Sciatic nerve (tissue), 2 donors: Measurements from ENCODE around the gene ZDHHC14. TPM values are rescaled to one million over a fixed set of nuclear protein-coding genes. Genes with fewer than 3 reads are reported as not detected.
"Not testable (repeated sequence)": the region's sequence is repeated elsewhere in the genome, so short reads cannot be mapped to it uniquely, and the experiment has no call there.

Source experiments
- ATAC-seq: fragments of 200-7000 bp; cut with Tn5 transposase; one replicate; pipeline ENCODE4 v1.9.1; 2020; ENCODE audit warnings: mild to moderate bottlenecking, moderate library complexity
- DNase-seq: peaks from one replicate; pipeline ENCODE4 v3.0.0-alpha.2; 2020; ENCODE audit warnings: low spot score
- intact Hi-C: fragments of 100-400 bp; cut with DNase I; formaldehyde crosslinking; loops from one replicate; pipeline ENCODE4 v1.14.2; 2022
- total RNA-seq: library from RNA; stranded (reverse); fragmentation: NEBNext Ultra II Directional; extraction: Animal tissue kit (Norgen Biotek cat#: 25700); gene quantifications from one replicate; pipeline ENCODE4 v1.2.1, GENCODE V29; 2021
- donor health status: DM: no; HTN: no; CAD: no.
- donor health status: DM: no; HTN: no; CAD: no.

Gene ZDHHC14
- total RNA-seq, 1 donor from 2014 or later = 19.1 TPM

DNA sequence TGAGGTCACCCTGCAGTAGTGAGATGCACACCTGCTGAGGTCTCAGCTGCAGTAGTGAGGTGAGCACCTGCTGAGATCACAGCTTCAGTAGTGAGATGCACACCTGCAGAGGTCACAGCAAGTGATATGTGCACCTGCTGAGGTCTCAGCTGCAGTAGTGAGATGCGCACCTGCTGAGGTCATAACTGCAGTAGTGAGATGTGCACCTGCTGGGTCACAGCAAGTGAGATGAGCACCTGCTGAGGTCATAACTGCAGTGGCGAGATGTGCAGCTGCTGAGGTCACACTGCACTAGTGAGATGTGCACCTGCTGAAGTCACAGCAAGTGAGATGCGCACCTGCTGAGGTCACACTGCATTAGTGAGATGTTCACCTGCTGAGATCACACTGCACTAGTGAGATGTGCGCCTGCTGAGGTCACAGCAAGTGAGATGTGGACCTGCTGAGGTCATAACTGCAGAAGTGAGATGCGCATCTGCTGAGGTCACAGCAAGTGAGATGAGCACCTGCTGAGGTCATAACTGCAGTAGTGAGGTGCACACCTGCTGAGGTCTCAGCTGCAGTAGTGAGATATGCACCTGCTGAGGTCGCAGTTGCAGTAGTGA is 20.8 kb downstream of the ZDHHC14 start:
- intact Hi-C loops = no loop called here
- ATAC-seq (no peak), DNase-seq (no peak)

DNA sequence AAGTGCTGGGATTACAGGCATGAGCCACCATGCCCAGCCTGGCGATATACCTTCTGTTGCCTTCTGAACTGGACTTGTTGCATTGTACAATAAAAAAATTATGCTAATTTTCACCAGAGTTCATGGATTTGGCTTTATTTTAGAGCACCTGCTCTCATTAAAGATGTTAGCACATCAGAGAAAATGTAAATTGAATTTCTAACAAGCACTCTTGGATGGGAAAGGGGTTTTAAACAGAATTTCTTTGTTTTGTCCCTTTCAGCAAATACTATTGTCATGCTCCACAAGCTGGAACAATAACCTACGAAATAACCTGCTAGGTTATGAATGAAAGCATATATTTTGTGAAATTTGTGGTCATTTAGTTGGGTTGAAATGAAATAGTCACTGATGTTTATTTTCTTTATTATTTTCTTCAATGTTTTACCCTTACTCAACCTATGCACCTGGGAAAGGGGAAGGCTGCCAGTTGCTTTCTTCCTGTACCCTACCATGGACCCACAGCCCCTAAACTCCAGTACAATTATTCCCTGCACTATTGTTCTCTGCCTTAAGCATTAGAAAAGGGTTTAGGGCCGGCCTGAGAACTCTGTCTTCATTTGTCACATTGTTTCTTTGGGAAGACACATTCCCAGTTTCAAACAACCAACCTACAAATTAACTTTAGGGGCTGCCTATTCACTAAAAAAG is 22.2 kb downstream of the ZDHHC14 start:
- no peak for DNase-seq
- intact Hi-C loops = no loop called here
- no peak for ATAC-seq

DNA sequence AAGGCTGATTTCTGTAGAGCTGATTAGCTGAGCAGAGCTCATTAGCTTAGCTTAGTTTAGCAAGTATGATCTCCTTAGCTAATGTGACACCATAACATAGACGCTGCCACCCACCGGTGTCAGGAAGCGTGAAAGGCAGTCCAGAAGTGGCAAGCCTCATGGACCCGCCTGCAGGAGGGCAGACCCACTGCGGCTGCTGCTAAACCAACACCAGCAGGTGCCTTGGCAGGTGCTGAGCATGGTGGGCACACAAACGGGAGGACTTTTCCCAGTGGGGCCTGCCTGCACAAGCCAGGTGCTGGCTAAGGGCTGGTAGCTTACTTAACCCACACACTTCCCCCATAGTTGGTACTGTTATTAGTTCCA is 22.7 kb downstream of the ZDHHC14 start:
- intact Hi-C loops = no loop called here
- DNase-seq = no peak
- no peak for ATAC-seq

GRCh38 chr6:157405986-157406385 is 25.0 kb downstream of the ZDHHC14 start:
- ATAC-seq = no peak
- DNase-seq = no peak
- intact Hi-C loops = no loop called here

DNA sequence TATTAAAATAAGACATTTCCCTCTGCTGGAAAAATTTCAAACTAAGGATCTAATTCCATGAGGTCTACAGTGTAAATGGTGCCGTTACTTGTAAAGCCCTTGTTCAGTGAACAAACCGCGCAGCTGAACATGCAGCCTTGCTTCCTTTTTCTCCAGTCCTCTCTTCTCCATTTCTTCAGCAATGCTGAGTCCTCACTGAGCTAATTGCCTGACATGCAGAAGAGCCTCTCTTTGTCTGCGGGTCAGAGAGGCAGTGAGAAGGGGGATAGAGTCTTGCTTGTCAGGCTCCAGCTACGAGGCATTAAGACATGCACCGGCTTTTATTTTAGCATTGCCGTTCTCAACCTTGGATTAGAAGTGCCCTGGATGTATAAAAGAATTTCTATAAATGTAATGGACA is 25.7 kb downstream of the ZDHHC14 start:
- intact Hi-C loops = no loop called here
- ATAC-seq (no peak), DNase-seq (no peak)

DNA sequence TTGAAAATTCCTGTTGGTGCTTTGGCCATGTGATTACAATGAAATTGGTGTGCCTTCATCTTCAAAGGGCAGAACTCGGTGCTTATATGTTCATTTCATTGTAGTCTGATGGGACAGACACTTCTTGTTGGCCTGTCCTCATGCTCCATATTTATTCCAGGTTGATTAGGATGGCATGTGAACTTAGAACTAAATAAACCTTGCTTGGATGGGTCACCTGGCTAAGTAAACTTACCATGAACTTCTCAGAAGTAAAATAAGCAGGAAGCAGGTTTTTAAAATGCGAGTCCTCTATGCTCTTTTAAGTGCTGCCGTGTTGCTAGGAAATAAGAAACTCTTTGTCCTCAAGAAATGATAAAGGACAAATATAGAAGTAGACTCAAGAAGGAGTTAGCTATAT is 26.7 kb downstream of the ZDHHC14 start:
- intact Hi-C loops = no loop called here
- no peak for DNase-seq
- no peak for ATAC-seq

DNA sequence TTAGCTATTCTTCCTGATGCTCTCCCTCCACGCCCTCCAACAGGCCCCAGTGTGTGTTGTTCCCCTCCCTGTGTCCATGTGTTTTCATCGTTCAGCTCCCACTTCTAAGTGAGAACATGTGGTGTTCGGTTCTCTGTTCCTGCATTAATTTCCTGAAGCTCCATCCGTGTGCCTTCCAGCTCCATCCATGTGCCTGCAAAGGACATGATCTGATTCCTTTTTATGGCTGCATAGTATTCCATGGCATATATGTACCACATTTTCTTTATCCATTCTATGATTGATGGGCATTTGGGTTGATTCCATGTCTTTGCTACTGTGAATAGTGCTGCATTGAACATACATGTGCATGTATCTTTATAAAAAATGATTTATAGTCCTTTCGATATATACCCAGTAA is 27.4 kb downstream of the ZDHHC14 start:
- DNase-seq, intact Hi-C loops, ATAC-seq: not testable (repeated sequence)

GRCh38 chr6:157410045-157410444 is 29.1 kb downstream of the ZDHHC14 start:
- ATAC-seq = no peak

GRCh38 chr6:157411368-157411767 is 30.4 kb downstream of the ZDHHC14 start:
- DNase-seq (no peak), ATAC-seq (no peak)
- intact Hi-C loops = no loop called here

More at GRCh38 chr6:157410045-157410444, 29.1 kb downstream of the ZDHHC14 start:
- no peak for DNase-seq
- intact Hi-C loops = no loop called here

DNA sequence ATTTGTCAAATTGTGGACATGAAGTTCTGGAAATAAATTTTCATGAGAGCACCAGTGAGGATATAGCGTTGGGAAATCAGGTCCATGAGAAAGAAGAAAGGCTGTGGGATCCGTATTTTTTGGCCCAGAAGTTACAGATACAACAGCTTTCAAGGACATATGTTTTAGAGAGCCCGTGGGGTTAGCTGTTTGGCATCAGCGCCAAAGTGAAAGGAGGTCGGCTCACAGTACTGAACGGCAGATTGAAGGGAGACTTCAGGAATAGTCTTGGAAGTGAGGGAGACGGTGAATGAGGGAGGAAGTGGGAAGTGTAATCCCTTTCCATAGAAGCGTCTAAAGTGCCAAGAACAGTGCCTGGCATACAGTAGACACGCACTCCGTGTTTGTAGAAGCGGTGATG is 31.8 kb downstream of the ZDHHC14 start:
- ATAC-seq (no peak), DNase-seq (no peak)
- intact Hi-C loops = no loop called here

GRCh38 chr6:157420497-157420896 is 39.5 kb downstream of the ZDHHC14 start:
- ATAC-seq = no peak
- intact Hi-C loops = no loop called here
- DNase-seq = no peak

DNA sequence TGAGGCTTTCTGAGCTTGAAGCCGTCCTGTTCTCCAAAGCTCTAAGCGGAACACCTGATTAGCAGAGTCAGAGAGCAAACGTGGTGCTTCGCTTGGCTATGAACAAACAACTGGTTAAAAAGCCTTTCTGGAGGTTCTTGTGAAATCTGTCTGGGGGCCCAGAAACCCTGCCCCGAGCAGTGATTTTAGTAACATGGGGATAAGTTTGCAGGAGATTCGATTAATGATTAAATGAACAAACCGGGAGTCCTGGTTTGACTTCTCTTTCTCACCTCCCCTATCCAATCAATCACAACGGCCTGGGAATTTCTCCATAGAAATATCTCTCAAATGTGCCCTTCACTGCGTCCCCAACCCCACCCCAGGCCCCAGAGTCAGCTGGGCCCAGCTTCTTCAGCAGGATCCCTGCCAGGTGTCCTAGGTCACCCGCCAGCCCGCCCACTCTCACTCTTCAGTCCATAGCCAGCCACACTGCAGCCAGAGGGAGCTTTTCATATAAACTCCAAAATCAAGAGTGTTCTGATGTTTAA is 43.6 kb downstream of the ZDHHC14 start:
- no peak for DNase-seq
- intact Hi-C loops = no loop called here
- ATAC-seq = no peak

- ATAC-seq (no peak), DNase-seq (no peak)
- intact Hi-C loops = no loop called here
Measured at GRCh38 chr6:157427969-157428368, 47.0 kb downstream of the ZDHHC14 start.

GRCh38 chr6:157428427-157429202 is 47.6 kb downstream of the ZDHHC14 start:
- ATAC-seq (no peak), DNase-seq (no peak)
- intact Hi-C loops = no loop called here

DNA sequence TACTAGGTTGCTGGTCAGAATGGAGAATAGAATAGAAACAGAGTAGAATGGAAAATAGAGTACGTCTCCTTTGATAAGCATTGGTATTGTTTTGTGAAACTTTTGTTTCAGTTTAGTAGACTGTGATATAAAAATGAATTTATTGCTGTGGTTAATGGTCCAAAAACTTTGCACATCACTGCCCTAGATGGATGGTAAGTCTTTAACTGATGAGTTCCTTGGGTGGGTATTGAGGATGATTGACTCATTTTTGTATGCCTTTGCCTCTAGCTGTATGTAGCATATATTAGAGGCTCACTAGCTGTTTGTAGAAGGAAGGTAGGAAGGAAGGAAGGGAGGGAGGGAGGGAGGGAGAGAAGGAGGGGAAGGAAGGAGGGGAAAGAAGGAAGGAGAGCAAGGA is 48.3 kb downstream of the ZDHHC14 start:
- intact Hi-C loops = no loop called here
- no peak for ATAC-seq
- no peak for DNase-seq

- DNase-seq (no peak), ATAC-seq (no peak)
- intact Hi-C loops = no loop called here
Measured at GRCh38 chr6:157430834-157431233, 49.8 kb downstream of the ZDHHC14 start.

GRCh38 chr6:157432231-157432891 is 51.4 kb downstream of the ZDHHC14 start:
- DNase-seq (no peak), ATAC-seq (no peak)
- intact Hi-C loops = no loop called here

GRCh38 chr6:157432892-157433265 is 51.9 kb downstream of the ZDHHC14 start:
- DNase-seq (no peak), ATAC-seq (no peak)
- intact Hi-C loops = no loop called here

DNA sequence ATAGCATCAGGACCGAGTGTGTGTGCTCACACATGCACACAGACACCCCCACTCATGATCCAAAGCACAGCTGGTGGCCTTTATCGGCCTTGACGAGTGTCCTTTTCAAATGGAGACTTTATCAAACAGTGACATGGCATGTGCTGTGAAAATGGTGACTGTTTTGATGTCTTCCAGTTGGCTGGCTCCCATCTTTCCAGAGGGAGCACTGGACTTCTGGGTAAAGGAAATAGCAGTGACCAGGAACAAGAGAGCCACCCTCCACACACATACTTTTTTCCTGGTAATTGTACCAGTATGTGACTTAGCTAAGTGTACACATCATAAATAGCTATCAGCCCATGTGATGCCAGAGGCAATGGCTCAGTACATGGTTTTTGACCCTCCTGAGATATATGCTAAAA is 52.7 kb downstream of the ZDHHC14 start:
- ATAC-seq = no peak
- no peak for DNase-seq
- intact Hi-C loops = no loop called here
